ENCODE measurements around the gene ENTR1. TPM values are rescaled to one million over a fixed set of nuclear protein-coding genes. Genes with fewer than 3 reads are reported as not detected.

Gene ENTR1, protein sequence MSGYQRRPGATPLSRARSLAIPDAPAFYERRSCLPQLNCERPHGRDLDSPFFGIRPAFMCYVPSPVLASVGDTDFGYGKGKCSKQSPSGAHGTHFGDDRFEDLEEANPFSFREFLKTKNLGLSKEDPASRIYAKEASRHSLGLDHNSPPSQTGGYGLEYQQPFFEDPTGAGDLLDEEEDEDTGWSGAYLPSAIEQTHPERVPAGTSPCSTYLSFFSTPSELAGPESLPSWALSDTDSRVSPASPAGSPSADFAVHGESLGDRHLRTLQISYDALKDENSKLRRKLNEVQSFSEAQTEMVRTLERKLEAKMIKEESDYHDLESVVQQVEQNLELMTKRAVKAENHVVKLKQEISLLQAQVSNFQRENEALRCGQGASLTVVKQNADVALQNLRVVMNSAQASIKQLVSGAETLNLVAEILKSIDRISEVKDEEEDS
- total RNA-seq (2022; extraction: Qiagen RNA extraction; ENCODE audit: low read depth): 65.0 to 82.7 TPM (median 79.3 TPM) in 5 replicates

DNA sequence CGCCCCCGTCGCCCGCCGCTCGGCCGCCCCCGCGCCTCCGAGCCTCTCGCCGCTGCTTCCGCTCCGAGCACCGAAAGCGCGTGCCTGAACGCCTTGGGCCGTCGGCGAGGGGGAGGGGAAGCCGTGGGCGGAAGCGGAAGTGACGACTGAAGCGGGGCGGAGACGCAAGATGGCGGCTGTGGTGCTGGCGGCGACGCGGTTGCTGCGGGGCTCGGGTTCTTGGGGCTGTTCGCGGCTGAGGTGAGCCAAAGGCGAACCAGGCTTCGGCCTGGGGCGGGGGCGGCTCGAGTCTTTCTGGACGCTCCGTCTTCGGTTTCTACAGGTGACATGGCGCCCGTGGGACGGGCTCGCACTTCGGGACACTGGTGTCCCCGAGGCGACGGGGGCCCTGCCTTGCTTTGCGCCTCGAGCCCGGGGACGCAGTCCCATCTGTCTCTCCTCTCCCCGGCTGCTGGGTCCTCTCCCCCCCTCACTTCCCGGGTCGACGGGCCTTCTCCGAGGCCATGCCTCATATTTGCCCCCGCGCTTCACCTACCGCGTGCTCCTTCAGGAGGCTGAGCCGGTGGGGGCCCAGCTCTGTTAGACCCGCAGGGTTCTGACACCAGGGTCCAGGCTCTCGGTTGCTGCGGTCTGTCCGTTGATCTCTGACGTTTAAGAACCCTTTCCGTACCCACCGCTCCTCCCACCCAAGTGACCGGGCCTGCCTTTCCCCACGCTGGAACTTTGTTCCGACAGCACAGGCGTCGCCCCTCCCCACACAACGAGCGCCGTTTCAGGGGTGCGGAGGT lies at the start of gene ENTR1, which contains the start of gene PMPCA:
ENTR1 (minus strand) TSS at position 115 of the 788 bp plus-strand sequence. CDS start 217 bp downstream, outside the sequence.
PMPCA (plus strand) TSS at position 159 of the 788 bp plus-strand sequence; CDS start at position 170, 11 bp downstream.

DNA sequence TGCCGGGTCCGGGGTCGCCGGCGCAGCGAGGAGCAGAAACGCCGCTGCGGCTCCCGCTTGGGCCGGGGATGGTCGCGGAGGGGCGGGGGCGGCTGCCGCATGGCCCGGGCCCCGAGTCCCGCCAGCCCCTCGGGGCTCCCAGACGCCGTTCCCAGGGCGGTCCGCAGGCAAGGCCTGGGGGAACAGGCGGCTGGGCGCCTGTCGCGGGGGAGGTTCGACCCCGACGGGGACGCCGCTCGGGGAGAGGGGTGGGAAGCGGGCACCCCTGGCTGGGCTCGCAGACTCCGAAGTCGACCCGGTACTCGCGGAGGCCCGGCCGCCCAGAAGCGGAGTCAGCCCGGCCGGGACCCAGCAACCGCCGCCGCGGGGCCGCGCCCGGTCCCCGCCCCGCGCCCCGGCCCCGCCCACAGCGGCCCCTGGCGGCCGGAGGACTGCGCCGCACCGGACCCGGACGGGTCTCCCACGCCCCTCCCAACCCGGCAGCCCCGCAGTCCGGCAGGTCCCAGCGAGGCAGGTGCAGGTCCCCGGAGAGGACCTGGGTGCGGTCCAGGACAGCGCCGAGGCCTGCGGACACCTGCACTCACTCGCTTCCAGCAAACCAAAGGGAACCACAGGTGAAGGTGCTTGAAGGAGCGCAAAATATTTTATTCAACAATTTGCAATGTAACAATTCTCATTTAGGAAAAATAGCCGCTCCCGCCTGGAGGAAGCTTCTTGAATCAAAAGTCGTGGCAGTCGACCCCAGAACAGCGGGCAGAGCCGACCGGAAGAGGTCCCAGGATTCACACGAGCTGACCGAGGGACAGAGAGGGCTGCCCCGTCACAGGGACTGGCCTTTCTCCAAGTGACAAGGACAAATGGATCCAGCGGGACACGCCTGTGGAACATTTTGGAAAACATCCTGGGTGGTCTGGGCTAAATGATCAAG lies 29.3 kb upstream of the ENTR1 start, which contains the start of gene INPP5E:
INPP5E (minus strand) TSS at position 365 of the 928 bp plus-strand sequence. CDS start 426 bp downstream, outside the sequence.

DNA sequence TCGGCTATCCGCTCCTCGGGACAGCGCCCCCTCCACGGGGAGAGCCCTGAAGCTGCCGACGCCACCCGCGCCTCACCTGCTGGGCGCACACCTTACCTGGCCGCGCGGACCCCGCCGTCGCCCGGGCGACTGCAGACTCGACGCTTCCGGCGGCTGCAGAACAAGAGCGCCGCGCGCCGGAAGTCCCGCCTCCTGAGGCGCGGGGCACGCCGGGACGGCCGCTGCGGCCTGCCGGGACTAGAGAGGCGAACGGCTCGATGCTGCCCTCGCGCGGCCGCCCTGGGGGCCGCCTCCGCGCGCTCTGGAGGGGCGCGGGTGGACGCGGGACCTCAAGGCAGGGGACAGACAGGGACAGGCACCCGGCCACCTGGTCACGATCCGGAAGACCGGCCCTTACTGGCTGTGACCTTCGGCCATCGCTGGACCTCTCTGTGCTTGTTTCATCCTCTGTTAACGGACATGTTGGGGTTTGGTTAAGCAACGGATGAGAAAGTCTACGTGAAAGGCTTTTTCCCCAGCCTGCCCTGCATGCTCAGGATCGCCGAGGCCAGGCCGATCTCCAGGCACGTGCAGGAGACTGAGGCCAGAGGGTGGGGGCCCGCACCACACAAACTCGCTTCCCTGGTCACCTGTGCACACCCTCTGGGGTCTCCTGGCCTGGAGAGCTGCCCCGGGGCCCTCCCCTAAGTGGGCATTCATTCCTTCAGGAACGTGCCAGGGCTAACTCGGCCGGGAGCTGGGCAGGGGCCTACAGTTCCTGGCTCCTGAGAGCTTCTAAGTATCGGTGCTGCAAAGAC lies 10.2 kb downstream of the ENTR1 start, which contains the start of gene SNAPC4:
SNAPC4 (minus strand) TSS at position 133 of the 797 bp plus-strand sequence. CDS start 1,742 bp downstream, outside the sequence.

DNA sequence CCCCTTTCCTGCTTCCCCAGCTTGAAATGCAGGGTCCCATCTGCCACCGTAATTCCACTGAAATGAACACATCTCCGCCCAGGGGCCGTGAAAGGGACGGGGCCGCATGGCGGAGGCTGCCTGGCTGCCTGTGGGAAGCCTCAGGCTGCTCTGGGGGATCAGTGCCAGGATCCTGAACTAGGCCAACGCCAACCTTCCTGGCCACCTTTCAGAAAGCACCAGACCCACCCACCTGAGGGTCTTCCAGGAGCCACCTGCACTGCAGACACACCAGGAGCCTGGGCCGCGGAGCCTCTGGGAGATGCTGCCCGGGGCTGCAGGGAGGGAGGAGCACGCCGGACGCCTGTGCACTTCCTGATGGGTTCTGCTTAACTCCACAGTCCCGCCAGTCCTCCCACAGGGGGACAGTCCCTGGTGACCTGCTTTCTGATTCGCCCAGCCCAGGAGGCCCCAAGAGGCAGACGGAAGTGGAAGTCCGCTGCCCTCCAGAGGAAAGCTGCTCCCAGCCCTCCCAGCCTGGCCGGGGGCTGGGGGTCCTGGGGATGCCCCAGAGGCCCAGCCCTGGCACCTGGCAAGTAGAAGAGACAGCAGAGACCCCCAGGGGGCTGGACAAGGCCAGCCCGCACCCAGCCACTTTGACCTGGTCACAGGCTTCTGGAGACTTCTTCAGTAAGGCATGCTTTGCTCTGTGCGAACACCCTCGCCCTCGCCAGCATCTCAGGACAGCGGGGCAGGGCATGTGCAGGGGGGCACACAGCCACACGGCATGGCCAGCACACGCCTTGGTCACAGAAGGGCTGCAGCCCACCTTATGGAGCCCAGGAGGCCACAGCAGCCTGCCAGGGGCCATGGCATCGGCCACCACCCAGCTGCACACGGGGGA lies 36.9 kb downstream of the ENTR1 start, which contains the start of gene CARD9:
CARD9 (minus strand) TSS at position 370 of the 883 bp plus-strand sequence. CDS start 1,591 bp downstream, outside the sequence.

DNA sequence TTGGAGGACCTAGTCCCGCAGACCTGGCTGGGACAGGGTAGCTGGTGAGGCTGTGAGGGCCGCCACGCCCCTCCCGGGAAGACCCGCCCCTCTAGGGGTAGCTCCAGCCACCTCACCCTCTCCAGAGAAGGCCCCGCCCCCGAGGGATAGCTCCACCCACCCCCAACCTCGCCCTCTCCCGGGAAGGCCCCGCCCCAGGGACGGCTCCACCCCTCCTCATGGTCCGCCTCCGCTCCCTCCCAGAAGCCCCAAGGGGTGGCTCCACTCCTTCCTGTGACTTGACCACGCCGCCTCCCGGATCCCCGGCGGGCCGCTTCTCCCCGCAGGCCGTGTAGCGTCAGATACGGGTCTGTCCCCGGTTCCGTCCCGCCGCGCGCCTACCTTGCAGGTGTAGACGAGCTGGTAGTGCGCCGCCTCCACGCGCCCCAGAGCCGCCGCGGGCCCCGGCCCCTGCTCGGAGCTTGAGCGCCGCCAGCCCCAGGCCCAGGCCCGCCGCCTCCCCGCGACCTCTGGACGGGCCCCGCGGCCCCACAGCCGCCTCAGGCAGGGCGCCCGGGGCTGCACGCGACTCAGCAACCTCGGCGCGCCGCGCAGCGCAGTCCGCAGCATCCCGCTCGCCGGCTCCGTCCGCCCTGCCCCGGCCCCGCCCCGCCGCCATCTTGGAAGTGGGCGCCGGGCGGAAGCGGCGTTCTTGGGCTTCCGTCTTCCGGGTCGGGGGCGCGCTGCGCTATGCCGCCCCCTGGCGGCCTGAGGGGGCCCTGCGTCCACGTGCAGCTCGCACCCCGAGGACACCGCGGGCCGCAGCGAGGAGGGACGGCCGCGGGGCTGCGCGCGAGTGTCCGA lies 47.1 kb downstream of the ENTR1 start, which contains the start of gene DNLZ:
DNLZ (minus strand) TSS at position 639 of the 843 bp plus-strand sequence; CDS start at position 609, 30 bp downstream.

Other genes starting within 250 kb of the ENTR1 start
- gene LHX3, start 205.5 kb downstream of the ENTR1 start, total RNA-seq (2022; extraction: Qiagen RNA extraction; ENCODE audit: low read depth): 0.05 to 0.13 TPM (median 0.09 TPM) in 5 replicates
- 25.7 to 31.0 TPM (median 29.4 TPM) in 5 replicates for gene QSOX2, start 164.8 kb downstream of the ENTR1 start, total RNA-seq (2022; extraction: Qiagen RNA extraction; ENCODE audit: low read depth)
- gene CCDC187, start 106.5 kb downstream of the ENTR1 start, total RNA-seq (2022; extraction: Qiagen RNA extraction; ENCODE audit: low read depth): 0.01 TPM in 1 of 5 replicates, not detected in the others
- gene GPSM1, start 83.1 kb downstream of the ENTR1 start, total RNA-seq (2022; extraction: Qiagen RNA extraction; ENCODE audit: low read depth): 8.4 to 12.4 TPM (median 10.7 TPM) in 5 replicates
- gene DNLZ, start 46.9 kb downstream of the ENTR1 start, total RNA-seq (2022; extraction: Qiagen RNA extraction; ENCODE audit: low read depth): 19.0 to 36.9 TPM (median 31.0 TPM) in 5 replicates
- gene CARD9, start 36.9 kb downstream of the ENTR1 start, total RNA-seq (2022; extraction: Qiagen RNA extraction; ENCODE audit: low read depth): 0.64 to 2.6 TPM (median 1.1 TPM) in 5 replicates
- 11.7 to 14.7 TPM (median 12.9 TPM) in 5 replicates for gene SNAPC4, start 10.4 kb downstream of the ENTR1 start, total RNA-seq (2022; extraction: Qiagen RNA extraction; ENCODE audit: low read depth)
- 77.4 to 96.9 TPM (median 81.7 TPM) in 5 replicates for gene PMPCA, start within 50 bp of the ENTR1 start, total RNA-seq (2022; extraction: Qiagen RNA extraction; ENCODE audit: low read depth)
- gene INPP5E, start 29.2 kb upstream of the ENTR1 start, total RNA-seq (2022; extraction: Qiagen RNA extraction; ENCODE audit: low read depth): 12.1 to 20.4 TPM (median 17.7 TPM) in 5 replicates
- 54.9 to 67.9 TPM (median 64.7 TPM) in 5 replicates for gene SEC16A, start 72.4 kb upstream of the ENTR1 start, total RNA-seq (2022; extraction: Qiagen RNA extraction; ENCODE audit: low read depth)
- 9.7 to 13.2 TPM (median 11.3 TPM) in 5 replicates for gene NOTCH1, start 135.4 kb upstream of the ENTR1 start, total RNA-seq (2022; extraction: Qiagen RNA extraction; ENCODE audit: low read depth)